Caco-2 (cell line): ENCODE results near the gene MPV17L2. TPM values are rescaled to one million over a fixed set of nuclear protein-coding genes. Genes with fewer than 3 reads are reported as not detected.

Experiments used
- BruUV-seq: library from RNA; stranded (reverse); fragments of 400-500 nt; replicated peaks from 2 replicates; lab custom pipeline; 2021; lab: Mats Ljungman, UMichigan
- CTCF ChIA-PET: fragments of 300-600 bp; sonication (Branson Sonifier 250); formaldehyde crosslinking; loops from one replicate; lab custom pipeline; 2022; ENCODE audit warnings: antibody characterized with exemption; lab: Charles Lee
- POLR2A ChIA-PET: fragments of 300-600 bp; sonication (Branson Sonifier 250); formaldehyde crosslinking; loops from one replicate; lab custom pipeline; 2022; ENCODE audit warnings: antibody characterized with exemption; lab: Charles Lee
- DNase-seq, 2 experiments: peaks; one replicate each; pipeline versions ENCODE4 v3.0.0 to v3.0.0-alpha.2; 2020 to 2022
- H3K27me3 ChIP-seq: replicated peaks from 2 replicates; pipeline ENCODE4 v1.6.0; 2011; ENCODE audit warnings: low read length; ENCODE audit not compliant: control insufficient read depth, insufficient read depth
- H3K36me3 ChIP-seq: 2 replicates; pipeline ENCODE4 v1.5.1; 2011; ENCODE audit warnings: low read length; ENCODE audit not compliant: control insufficient read depth, insufficient read depth
- H3K4me1 ChIP-seq: fragments of 250-450 bp; sonication (Bioruptor Pico); 2 replicates; pipeline ENCODE4 v1.5.1; 2020; ENCODE audit warnings: mild to moderate bottlenecking
- H3K4me3 ChIP-seq: 2 replicates; pipeline ENCODE4 v1.5.1; 2011; ENCODE audit warnings: low read depth, mild to moderate bottlenecking, control low read depth, low read length
- H3K9me3 ChIP-seq: fragments of 250-450 bp; sonication (Bioruptor Pico); 2 replicates; pipeline ENCODE4 v1.5.1; 2020; ENCODE audit warnings: mild to moderate bottlenecking, moderate library complexity
- H3K27ac Mint-ChIP-seq: one replicate; pipeline ENCODE4 v1.8.0; 2022; ENCODE audit warnings: mixed read lengths; ENCODE audit not compliant: unreplicated experiment
- H3K27me3 Mint-ChIP-seq: one replicate; pipeline ENCODE4 v1.8.0; 2022; ENCODE audit warnings: mixed read lengths; ENCODE audit not compliant: insufficient read depth, unreplicated experiment
- H3K36me3 Mint-ChIP-seq: one replicate; pipeline ENCODE4 v1.8.0; 2022; ENCODE audit warnings: mild to moderate bottlenecking, mixed read lengths; ENCODE audit not compliant: insufficient read depth, unreplicated experiment
- H3K4me1 Mint-ChIP-seq: one replicate; pipeline ENCODE4 v1.8.0; 2022; ENCODE audit warnings: low read depth, mixed read lengths; ENCODE audit not compliant: unreplicated experiment
- H3K4me3 Mint-ChIP-seq: one replicate; pipeline ENCODE4 v1.8.0; 2022; ENCODE audit warnings: mild to moderate bottlenecking, moderate library complexity, mixed read lengths; ENCODE audit not compliant: unreplicated experiment
- H3K9me3 Mint-ChIP-seq: one replicate; pipeline ENCODE4 v1.8.0; 2022; ENCODE audit warnings: mixed read lengths; ENCODE audit not compliant: unreplicated experiment
- CTCF ChIP-seq, 2 experiments: fragments of 200-600 bp in 1 of 2; IDR thresholded peaks; 1 replicate in 1 of 2; 2 replicates in 1 of 2; pipeline versions ENCODE4 v1.5.1 to v1.8.0; 2011 to 2022; ENCODE audit warnings: antibody characterized with exemption in 1 of 2, control low read depth in 1 of 2, inconsistent platforms in 1 of 2, low read depth in 1 of 2, low read length in 1 of 2, mild to moderate bottlenecking in 1 of 2, moderate library complexity in 1 of 2; ENCODE audit not compliant: insufficient read depth in 1 of 2, severe bottlenecking in 1 of 2, unreplicated experiment in 1 of 2
- intact Hi-C: fragments of 100-400 bp; cut with micrococcal nuclease; formaldehyde crosslinking; loops from one replicate; pipeline ENCODE4 v1.10.0; 2022; ENCODE audit not compliant: unreplicated experiment
- total RNA-seq: library from RNA; stranded (reverse); gene quantifications from 2 replicates; pipeline ENCODE4 v1.2.3, GENCODE V29; 2022

Gene MPV17L2
- total RNA-seq, 1 experiment from 2014 or later: 16.6 TPM

GRCh38 chr19:18173054-18173571 lies 19.9 kb upstream of the MPV17L2 start:
- Mint-ChIP-seq H3K27me3 (no peaks in the 10 kb centered on the region), H3K4me3 (peak overlapping the region; percentile 76), H3K36me3 (peaks cover 19% of the 10 kb centered on the region), H3K27ac (no peak overlapping the region), H3K4me1 (no peaks in the 10 kb centered on the region), H3K9me3 (no peaks in the 10 kb centered on the region)
- H3K36me3 ChIP-seq: peaks cover 1% of the 10 kb centered on the region
- DNase-seq: no peak
- 0 out of 2 replicates have a peak, but pooled peaks cover 4% of the 10 kb centered on the region for H3K4me1 ChIP-seq
- ChIA-PET CTCF (no interaction called here), POLR2A (no interaction called here)
- H3K4me3 ChIP-seq: peak overlapping the region; percentile 67; the same call in 1 of the 2 replicates
- no peaks in the 10 kb centered on the region for H3K9me3 ChIP-seq
- intact Hi-C loops: no loop called here
- H3K27me3 ChIP-seq: no peaks in the 10 kb centered on the region
- no TSS peak for BruUV-seq
- no peak for TF ChIP-seq CTCF (IDR thresholded peaks at IDR 0.05; ENCODE audit: insufficient read depth in 1 of 2, low read depth in 1 of 2, low read length in 1 of 2, severe bottlenecking in 1 of 2, unreplicated experiment in 1 of 2)

- Mint-ChIP-seq H3K27me3 (no peaks in the 10 kb centered on the region), H3K4me3 (peak within 1 kb of the TSS; percentile 76), H3K36me3 (peaks cover 14% of the 10 kb centered on the region), H3K9me3 (no peaks in the 10 kb centered on the region), H3K27ac (no peak within 1 kb of the TSS), H3K4me1 (no peaks in the 10 kb centered on the region)
- H3K36me3 ChIP-seq: peaks cover 1% of the 10 kb centered on the region
- DNase-seq: peak; percentile 64 to 69
- BruUV-seq: TSS peak; percentile 37
- ChIA-PET CTCF (interaction anchor here (1.5 kb wide), 1 partner anchor 61 kb away, joined by 4 read pairs; no protein-coding TSS in a partner anchor), POLR2A (interaction anchor here (0.5 kb wide), 1 partner anchor 68 kb away, joined by 5 read pairs; no protein-coding TSS in a partner anchor)
- peak within 1 kb of the TSS; percentile 67 for H3K4me3 ChIP-seq
- no peaks in the 10 kb centered on the region for H3K27me3 ChIP-seq
- TF ChIP-seq CTCF (IDR thresholded peaks at IDR 0.05; ENCODE audit: insufficient read depth in 1 of 2, low read depth in 1 of 2, low read length in 1 of 2, severe bottlenecking in 1 of 2, unreplicated experiment in 1 of 2): no peak
- 0 out of 2 replicates have a peak, but pooled peaks cover 4% of the 10 kb centered on the region for H3K4me1 ChIP-seq
- no peaks in the 10 kb centered on the region for H3K9me3 ChIP-seq
- intact Hi-C loops: no loop called here
Observed at GRCh38 chr19:18173572-18174288, 19.3 kb upstream of the MPV17L2 start, which contains the start of gene IFI30. Gene IFI30, plus strand, starts transcription at chr19:18173813. Its CDS starts 29 bp downstream, at chr19:18173842.

GRCh38 chr19:18174983-18175382 lies 18.0 kb upstream of the MPV17L2 start:
- intact Hi-C loops: no loop called here
- H3K36me3 ChIP-seq: no peaks in the 10 kb centered on the region; the same call in 1 of the 2 replicates
- no peaks in the 10 kb centered on the region for H3K9me3 ChIP-seq
- Mint-ChIP-seq H3K27ac (no peak overlapping the region), H3K36me3 (peaks cover 5% of the 10 kb centered on the region), H3K9me3 (no peaks in the 10 kb centered on the region), H3K4me1 (no peaks in the 10 kb centered on the region), H3K27me3 (no peaks in the 10 kb centered on the region), H3K4me3 (peak overlapping the region; percentile 76)
- ChIA-PET POLR2A (no interaction called here), CTCF (interaction anchor here (1.5 kb wide), 1 partner anchor 62 kb away, joined by 4 read pairs; no protein-coding TSS in a partner anchor)
- no peak for DNase-seq
- H3K4me1 ChIP-seq: 0 out of 2 replicates have a peak, but pooled peaks cover 4% of the 10 kb centered on the region
- no peak overlapping the region; the same call in 1 of the 2 replicates for H3K4me3 ChIP-seq
- no TSS peak for BruUV-seq
- TF ChIP-seq CTCF (IDR thresholded peaks at IDR 0.05; ENCODE audit: insufficient read depth in 1 of 2, low read depth in 1 of 2, low read length in 1 of 2, severe bottlenecking in 1 of 2, unreplicated experiment in 1 of 2): no peak
- H3K27me3 ChIP-seq: no peaks in the 10 kb centered on the region
